GM19043 (cell line): ENCODE measurements around the gene C16orf87.
A peak's percentile ranks its signal among the peaks of the same experiment; 100 is the strongest.
"Not testable (repeated sequence)": the region's sequence is repeated elsewhere in the genome, so short reads cannot be mapped to it uniquely, and the experiment has no call there.

Source experiments
- ATAC-seq: cut with Tn5 transposase; IDR thresholded peaks from one replicate; pipeline ENCODE4 v1.9.1; 2021; ENCODE audit warnings: low read depth; ENCODE audit not compliant: unreplicated experiment

Gene C16orf87

DNA sequence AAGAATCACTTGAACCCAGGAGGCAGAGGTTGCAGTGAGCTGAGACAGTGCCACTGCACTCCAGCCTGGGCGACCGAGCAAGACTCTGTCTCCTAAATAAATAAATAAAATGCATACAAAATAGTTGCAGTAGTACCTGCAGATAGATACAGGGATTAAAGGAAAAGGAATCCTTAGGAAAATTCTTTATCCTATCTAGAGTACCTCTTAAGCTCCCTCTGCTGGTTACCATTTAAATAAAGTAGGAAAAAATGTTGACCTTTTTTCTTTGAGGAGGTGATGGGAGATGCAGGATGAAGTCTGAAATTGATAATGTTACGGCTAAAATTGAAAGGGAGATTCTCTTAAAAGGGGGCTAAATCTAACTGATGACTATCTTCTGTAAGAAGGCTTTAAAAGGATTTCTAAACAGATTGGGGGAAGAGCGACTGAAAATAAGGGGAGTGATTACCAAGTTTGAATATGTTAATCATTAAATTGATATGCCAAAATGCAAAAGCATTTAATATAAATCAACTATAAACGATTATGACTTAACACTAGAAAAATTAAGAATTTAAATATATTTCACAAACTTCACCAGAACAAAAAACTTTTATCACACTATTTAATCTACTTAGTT is 29.4 kb downstream of the C16orf87 start:
- no peak for ATAC-seq

DNA sequence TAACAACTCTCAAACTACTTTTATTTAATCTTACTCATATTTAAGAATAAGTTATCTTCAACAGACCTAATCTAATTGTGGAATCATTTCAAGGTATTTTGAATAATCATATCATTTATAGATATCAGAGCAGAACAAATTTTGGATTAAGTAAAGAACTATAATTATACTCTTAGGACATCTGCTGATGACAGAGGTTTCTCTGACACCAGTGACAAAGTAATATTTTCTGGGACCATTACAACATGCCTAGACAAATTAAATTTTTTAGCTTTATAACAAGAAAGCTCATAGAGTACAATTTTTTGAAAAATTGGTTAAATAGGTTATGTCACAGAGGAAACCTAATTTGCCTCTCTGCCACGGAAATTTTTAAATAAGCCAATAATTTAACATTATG is 30.5 kb downstream of the C16orf87 start:
- no peak for ATAC-seq

GRCh38 chr16:46797501-46797900 is 33.5 kb downstream of the C16orf87 start:
- no peak for ATAC-seq

- ATAC-seq, result no peak
Measured at GRCh38 chr16:46796764-46797269, 34.2 kb downstream of the C16orf87 start.

GRCh38 chr16:46793841-46794240 is 37.1 kb downstream of the C16orf87 start:
- no peak for ATAC-seq

DNA sequence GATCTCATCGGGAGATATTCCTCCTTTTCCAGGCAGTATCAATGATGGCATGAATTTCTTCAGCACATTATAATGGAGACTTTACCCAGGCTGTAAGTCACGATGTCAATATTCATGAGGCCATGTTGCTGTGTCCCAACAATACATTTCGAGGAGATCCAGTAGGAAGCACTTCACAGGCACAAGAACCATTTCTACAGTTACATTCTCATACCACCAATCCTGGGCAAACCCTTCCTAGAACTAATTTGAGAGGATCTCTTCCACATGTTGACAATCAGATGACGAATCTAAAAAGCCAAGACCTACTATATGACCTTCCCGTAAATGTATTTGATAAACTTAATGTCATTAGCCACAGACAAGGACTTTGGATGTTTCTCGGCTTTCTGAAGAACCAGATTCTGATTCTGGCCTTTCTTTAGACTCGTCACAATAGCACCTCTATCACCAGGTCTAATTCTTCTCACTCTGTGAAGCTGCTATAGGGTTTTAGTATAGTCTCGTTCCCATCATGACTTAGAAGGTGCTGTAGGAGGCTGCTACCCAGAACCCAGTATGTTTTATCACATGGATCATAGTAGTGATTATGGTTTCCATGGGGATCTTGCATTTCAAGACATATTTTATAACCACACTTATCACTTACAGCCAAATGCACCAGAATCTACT is 40.2 kb downstream of the C16orf87 start:
- ATAC-seq, result no peak

DNA sequence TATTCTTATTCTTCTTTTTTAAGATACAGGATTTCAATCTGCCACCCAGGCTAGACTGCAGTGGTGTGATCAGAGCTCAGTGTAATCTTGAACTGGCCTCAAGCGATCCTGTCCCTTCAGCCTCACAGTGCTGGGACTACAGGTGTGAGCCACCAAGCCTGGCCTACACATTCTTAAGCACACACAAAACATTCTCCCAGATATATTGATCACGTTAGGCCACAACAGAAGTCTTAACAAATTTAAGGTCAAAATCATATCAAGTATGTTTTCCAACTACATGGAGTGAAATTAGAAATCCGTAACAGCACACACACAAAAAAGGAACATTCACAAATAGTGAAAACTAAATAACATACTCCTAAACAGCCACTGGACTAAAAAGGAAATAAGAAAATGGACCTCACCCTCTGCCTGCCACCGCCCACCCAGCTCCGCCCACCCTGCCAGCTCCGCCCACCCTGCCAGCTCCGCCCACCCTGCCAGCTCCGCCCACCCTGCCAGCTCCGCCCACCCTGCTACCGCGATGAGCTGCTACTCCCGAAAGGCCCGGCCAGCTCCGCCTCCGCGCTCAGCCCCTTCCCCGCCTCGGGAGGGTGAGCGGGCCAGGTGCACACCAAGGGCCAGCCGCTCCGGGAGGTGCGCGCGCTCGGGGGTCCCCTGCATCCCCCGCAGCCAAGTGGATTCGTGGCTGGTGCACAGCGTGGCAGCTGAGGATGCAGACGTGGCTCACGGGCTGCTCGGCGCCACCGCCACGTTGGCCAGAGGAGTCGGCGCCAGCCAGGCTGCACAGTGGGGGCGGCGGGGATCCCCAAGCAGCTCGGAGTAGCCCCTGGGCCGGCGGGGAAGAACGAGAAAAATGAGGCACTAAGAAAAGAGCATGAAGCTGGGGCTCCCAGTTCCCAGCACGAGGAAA is 41.2 kb downstream of the C16orf87 start:
- peak; percentile 86 for ATAC-seq

GRCh38 chr16:46788891-46789474 is 42.0 kb downstream of the C16orf87 start:
- ATAC-seq, result no peak

GRCh38 chr16:46787909-46788308 is 43.1 kb downstream of the C16orf87 start:
- no peak for ATAC-seq

DNA sequence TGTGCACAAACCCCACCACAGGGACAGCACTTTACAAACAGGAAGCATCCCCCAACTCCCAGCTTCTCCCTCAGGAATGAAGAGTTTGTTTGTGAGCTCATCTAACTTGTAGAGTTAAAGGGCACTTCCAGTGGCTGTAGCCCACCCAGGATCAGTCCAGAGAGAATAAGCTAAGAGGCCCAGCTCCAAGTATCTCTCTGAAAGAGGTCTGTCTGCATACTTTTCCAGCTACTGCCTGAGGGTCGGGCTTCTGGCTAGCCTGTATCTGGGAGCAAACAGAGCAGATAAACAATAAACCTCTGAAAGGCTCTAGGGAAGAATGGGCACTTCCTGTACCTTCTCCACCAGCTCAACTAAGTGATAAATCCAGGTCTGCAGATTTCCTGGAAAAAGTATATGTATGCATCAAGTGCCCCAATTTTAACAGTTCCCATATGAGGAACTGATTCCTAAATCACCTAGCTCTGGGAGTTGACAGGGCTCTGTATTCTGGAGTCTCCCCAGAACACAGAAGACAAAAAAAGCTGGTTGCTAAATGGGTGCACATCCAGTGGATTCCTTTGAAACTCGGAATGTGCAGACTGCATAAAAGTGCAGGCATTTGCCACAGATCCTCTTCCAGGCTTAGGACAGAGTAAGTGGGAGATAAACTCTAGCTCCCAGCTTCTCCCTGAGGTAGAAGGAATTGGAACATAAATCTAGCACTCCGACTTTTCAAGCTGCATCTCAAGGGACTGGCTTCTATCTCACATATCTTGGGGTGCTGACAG is 45.7 kb downstream of the C16orf87 start:
- no peak for ATAC-seq

GRCh38 chr16:46784569-46784968 is 46.4 kb downstream of the C16orf87 start:
- not testable (repeated sequence) for ATAC-seq

GRCh38 chr16:46783800-46784199 is 47.2 kb downstream of the C16orf87 start:
- no peak for ATAC-seq

GRCh38 chr16:46782320-46782719 is 48.7 kb downstream of the C16orf87 start:
- ATAC-seq, result no peak

DNA sequence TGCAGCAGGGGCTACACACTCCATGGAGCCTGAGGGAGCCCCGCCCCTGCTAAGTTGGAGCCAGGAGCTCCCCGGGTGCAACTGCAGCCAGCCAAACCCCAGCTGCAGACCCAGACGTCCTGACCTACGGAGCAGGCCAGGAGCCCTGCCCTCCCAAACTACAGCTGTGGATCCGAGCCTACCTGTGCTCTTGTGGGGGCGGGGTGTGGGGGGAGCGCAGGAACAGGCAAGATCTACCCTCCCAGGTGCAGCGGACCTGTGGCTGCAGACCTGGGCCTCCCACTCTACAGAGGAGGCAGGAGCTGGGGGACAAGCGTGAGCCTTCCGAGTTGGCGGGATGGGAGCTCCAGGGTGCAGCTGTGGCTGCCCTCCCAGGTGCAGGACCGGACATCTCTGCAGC is 53.2 kb downstream of the C16orf87 start:
- no peak for ATAC-seq

GRCh38 chr16:46775214-46775613 is 55.8 kb downstream of the C16orf87 start:
- no peak for ATAC-seq

GRCh38 chr16:46774743-46775177 is 56.2 kb downstream of the C16orf87 start:
- ATAC-seq, result no peak

- ATAC-seq, result no peak
Measured at GRCh38 chr16:46772463-46772862, 58.5 kb downstream of the C16orf87 start.

DNA sequence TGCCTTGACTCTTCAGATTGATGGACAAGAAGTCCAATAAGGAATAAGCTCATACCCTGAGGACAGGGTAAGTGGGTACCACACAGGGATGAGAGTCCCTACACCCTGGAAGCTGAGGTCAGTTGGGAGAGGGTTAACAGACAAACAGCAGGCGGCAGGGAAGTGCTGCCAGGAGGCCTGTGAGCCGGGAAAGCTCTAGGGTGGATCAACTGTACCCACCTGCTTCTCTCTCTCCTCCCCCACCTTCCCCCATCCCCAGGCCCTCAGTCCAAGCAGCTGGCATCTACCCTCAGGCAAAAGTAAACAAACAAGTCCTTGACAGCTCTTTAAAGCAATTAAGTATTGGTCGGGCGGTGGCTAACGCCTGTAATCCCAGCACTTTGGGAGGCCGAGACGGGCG is 62.2 kb downstream of the C16orf87 start:
- no peak for ATAC-seq

GRCh38 chr16:46765050-46765449 is 65.9 kb downstream of the C16orf87 start:
- ATAC-seq, result no peak

- no peak for ATAC-seq
Measured at GRCh38 chr16:46763147-46763546, 67.8 kb downstream of the C16orf87 start.
